ENCODE measurements around the gene CEP112. TPM values are rescaled to one million over a fixed set of nuclear protein-coding genes. Genes with fewer than 3 reads are reported as not detected.

CEP112 gene
- total and polyA plus RNA-seq, 4 donors = 1.1 to 4.9 (median 1.4) TPM

DNA sequence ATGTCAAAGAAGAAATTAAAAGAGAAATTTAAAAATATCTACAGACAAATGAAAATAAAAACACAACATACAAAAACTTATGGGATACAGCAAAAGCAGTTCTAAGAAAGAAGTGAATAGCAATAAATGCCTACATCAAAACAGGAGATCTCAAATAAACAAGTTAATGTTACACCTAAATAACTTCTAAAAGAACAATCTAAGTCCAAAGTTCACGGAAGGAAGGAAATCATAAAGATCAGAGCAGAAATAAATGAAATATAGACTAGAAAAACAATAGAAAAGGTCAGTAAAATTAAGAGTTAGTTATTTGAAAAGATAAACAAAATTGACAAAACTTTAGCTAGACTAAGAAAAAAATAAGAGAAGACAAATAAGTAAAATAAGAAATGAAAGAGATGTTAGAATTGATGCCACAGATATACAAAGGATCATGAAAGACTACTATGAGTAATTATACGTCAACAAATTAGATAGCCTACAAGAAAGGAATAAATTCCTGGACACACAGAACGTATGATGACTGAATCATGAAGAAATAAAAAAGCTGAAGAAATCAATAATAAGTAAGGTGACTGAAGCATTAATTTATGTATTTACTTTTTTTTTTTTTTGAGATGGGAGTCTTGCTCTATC lies 100.4 kb downstream of the CEP112 start:
- H3K9ac ChIP-seq (ENCODE audit: low read depth in 1 of 2, low read length in 2 of 2) = no peak overlapping the region
- H3K36me3 ChIP-seq (ENCODE audit: control insufficient read depth in 4 of 4, insufficient read depth in 3 of 4, low read depth in 1 of 4, low read length in 3 of 4) = peaks cover 0 to 1% (median 0%) of the 10 kb centered on the region in 4 donors
- no peaks in the 10 kb centered on the region for H3K4me1 ChIP-seq (ENCODE audit: control insufficient read depth in 4 of 4, insufficient read depth in 4 of 4, low read length in 3 of 4)
- H3K27ac ChIP-seq (ENCODE audit: low read depth in 1 of 2, low read length in 2 of 2) = no peak overlapping the region
- H3K27me3 ChIP-seq (ENCODE audit: control insufficient read depth in 4 of 4, insufficient read depth in 4 of 4, low read length in 3 of 4) = no peaks in the 10 kb centered on the region
- H3K9me3 ChIP-seq (ENCODE audit: control insufficient read depth in 4 of 4, low read length in 3 of 4) = no peaks in the 10 kb centered on the region
- no peak overlapping the region for H3K4me3 ChIP-seq (ENCODE audit: low read depth in 1 of 3, low read length in 3 of 3)
- WGBS = 88% methylated on average over 3 of the region's 3 CpGs
- TF ChIP-seq GABPA (IDR thresholded peaks at IDR 0.05 in 1 of 2, conservative IDR thresholded peaks at IDR 0.05 in 1 of 2) = no peak
- TF ChIP-seq YY1 (IDR thresholded peaks at IDR 0.05) = no peak
- no peak for TF ChIP-seq FOXA1 (IDR thresholded peaks at IDR 0.05)
- TF ChIP-seq, protein P1, sequence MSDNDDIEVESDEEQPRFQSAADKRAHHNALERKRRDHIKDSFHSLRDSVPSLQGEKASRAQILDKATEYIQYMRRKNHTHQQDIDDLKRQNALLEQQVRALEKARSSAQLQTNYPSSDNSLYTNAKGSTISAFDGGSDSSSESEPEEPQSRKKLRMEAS (IDR thresholded peaks at IDR 0.05) = no peak
- no peak for TF ChIP-seq EGR1 (IDR thresholded peaks at IDR 0.05; ENCODE audit: low read depth in 2 of 2)
- TF ChIP-seq RAD21 (IDR thresholded peaks at IDR 0.05) = no peak
- TF ChIP-seq HNF4A (conservative IDR thresholded peaks at IDR 0.05) = no peak
- no peak for TF ChIP-seq TAF1 (conservative IDR thresholded peaks at IDR 0.05)
- no peak for TF ChIP-seq SP1 (IDR thresholded peaks at IDR 0.05)
- TF ChIP-seq HNF4G (IDR thresholded peaks at IDR 0.05) = no peak
- TF ChIP-seq, protein P2, sequence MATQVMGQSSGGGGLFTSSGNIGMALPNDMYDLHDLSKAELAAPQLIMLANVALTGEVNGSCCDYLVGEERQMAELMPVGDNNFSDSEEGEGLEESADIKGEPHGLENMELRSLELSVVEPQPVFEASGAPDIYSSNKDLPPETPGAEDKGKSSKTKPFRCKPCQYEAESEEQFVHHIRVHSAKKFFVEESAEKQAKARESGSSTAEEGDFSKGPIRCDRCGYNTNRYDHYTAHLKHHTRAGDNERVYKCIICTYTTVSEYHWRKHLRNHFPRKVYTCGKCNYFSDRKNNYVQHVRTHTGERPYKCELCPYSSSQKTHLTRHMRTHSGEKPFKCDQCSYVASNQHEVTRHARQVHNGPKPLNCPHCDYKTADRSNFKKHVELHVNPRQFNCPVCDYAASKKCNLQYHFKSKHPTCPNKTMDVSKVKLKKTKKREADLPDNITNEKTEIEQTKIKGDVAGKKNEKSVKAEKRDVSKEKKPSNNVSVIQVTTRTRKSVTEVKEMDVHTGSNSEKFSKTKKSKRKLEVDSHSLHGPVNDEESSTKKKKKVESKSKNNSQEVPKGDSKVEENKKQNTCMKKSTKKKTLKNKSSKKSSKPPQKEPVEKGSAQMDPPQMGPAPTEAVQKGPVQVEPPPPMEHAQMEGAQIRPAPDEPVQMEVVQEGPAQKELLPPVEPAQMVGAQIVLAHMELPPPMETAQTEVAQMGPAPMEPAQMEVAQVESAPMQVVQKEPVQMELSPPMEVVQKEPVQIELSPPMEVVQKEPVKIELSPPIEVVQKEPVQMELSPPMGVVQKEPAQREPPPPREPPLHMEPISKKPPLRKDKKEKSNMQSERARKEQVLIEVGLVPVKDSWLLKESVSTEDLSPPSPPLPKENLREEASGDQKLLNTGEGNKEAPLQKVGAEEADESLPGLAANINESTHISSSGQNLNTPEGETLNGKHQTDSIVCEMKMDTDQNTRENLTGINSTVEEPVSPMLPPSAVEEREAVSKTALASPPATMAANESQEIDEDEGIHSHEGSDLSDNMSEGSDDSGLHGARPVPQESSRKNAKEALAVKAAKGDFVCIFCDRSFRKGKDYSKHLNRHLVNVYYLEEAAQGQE (IDR thresholded peaks at IDR 0.05) = no peak
- TF ChIP-seq, protein P3, sequence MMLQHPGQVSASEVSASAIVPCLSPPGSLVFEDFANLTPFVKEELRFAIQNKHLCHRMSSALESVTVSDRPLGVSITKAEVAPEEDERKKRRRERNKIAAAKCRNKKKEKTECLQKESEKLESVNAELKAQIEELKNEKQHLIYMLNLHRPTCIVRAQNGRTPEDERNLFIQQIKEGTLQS (IDR thresholded peaks at IDR 0.05) = no peak
- TF ChIP-seq, protein P4, sequence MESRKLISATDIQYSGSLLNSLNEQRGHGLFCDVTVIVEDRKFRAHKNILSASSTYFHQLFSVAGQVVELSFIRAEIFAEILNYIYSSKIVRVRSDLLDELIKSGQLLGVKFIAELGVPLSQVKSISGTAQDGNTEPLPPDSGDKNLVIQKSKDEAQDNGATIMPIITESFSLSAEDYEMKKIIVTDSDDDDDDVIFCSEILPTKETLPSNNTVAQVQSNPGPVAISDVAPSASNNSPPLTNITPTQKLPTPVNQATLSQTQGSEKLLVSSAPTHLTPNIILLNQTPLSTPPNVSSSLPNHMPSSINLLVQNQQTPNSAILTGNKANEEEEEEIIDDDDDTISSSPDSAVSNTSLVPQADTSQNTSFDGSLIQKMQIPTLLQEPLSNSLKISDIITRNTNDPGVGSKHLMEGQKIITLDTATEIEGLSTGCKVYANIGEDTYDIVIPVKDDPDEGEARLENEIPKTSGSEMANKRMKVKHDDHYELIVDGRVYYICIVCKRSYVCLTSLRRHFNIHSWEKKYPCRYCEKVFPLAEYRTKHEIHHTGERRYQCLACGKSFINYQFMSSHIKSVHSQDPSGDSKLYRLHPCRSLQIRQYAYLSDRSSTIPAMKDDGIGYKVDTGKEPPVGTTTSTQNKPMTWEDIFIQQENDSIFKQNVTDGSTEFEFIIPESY (IDR thresholded peaks at IDR 0.05) = no peak
- TF ChIP-seq FOXA2 (IDR thresholded peaks at IDR 0.05) = no peak
- no peak for TF ChIP-seq NR2F2 (IDR thresholded peaks at IDR 0.05)
- no peak for DNase-seq (ENCODE audit: low spot score)

DNA sequence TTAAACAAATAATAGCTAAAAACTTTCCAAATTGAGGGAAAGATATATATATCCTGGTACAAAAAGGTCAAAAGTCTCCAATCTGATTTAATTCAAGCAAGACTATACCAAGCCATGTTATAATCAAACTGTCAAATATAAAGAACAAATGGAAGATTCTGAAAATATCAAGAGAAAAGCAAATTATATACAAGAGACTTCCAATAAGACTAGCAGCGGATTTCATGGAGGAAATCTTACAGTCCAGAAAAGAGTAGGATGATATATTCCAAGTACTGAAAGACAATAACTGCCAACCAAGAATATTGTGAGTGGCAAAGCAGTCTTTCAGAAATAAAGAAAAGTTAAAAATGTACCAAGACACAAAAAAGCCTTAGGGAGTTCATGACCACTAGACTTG lies 102.2 kb downstream of the CEP112 start:
- Histone ChIP-seq H3K9me3 (ENCODE audit: control insufficient read depth in 4 of 4, low read length in 3 of 4) (no peaks in the 10 kb centered on the region), H3K9ac (ENCODE audit: low read depth in 1 of 2, low read length in 2 of 2) (no peak overlapping the region), H3K36me3 (ENCODE audit: control insufficient read depth in 4 of 4, insufficient read depth in 3 of 4, low read depth in 1 of 4, low read length in 3 of 4) (no peaks in the 10 kb centered on the region), H3K4me3 (ENCODE audit: low read depth in 1 of 3, low read length in 3 of 3) (no peak overlapping the region), H3K27ac (ENCODE audit: low read depth in 1 of 2, low read length in 2 of 2) (no peak overlapping the region), H3K27me3 (ENCODE audit: control insufficient read depth in 4 of 4, insufficient read depth in 4 of 4, low read length in 3 of 4) (no peaks in the 10 kb centered on the region), H3K4me1 (ENCODE audit: control insufficient read depth in 4 of 4, insufficient read depth in 4 of 4, low read length in 3 of 4) (no peaks in the 10 kb centered on the region)
- no peak for DNase-seq (ENCODE audit: low spot score)
- 96% methylated on average over 1 of the region's 1 CpG for WGBS
- TF ChIP-seq GABPA (IDR thresholded peaks at IDR 0.05 in 1 of 2, conservative IDR thresholded peaks at IDR 0.05 in 1 of 2) = no peak

All from liver (tissue), 9 donors.